OCI-M2 (cell line): ENCODE measurements around the gene TRUB2.

Source experiments
- DNase-seq: peaks from one replicate; lab custom pipeline; 2025; ENCODE audit not compliant: unreplicated experiment; lab: John Stamatoyannopoulos, UW

TRUB2 gene

GRCh38 chr9:128274245-128274644, 48.0 kb downstream of the TRUB2 start:
- no peak for DNase-seq

GRCh38 chr9:128271512-128271911, 50.7 kb downstream of the TRUB2 start:
- no peak for DNase-seq

GRCh38 chr9:128271112-128271511, 51.1 kb downstream of the TRUB2 start:
- no peak for DNase-seq

- no peak for DNase-seq
Observed at GRCh38 chr9:128266868-128267590, 55.2 kb downstream of the TRUB2 start.

GRCh38 chr9:128265348-128265847, 56.8 kb downstream of the TRUB2 start:
- no peak for DNase-seq

- DNase-seq = no peak
Observed at GRCh38 chr9:128262687-128263086, 59.6 kb downstream of the TRUB2 start.

GRCh38 chr9:128260340-128260739, 61.9 kb downstream of the TRUB2 start:
- no peak for DNase-seq

- DNase-seq = no peak
Observed at GRCh38 chr9:128259156-128259555, 63.1 kb downstream of the TRUB2 start.

- no peak for DNase-seq
Observed at GRCh38 chr9:128258326-128258725, 63.9 kb downstream of the TRUB2 start.

GRCh38 chr9:128257907-128258306, 64.3 kb downstream of the TRUB2 start:
- DNase-seq = no peak

- DNase-seq = no peak
Observed at GRCh38 chr9:128257086-128257825, 65.0 kb downstream of the TRUB2 start.
